Type B pancreatic cell (in vitro differentiated cells): ENCODE measurements around the gene TRAPPC10. TPM values are rescaled to one million over a fixed set of nuclear protein-coding genes. Genes with fewer than 3 reads are reported as not detected.

Source experiments
- DNase-seq: peaks from one replicate; pipeline ENCODE4 v3.0.0; 2021; ENCODE audit warnings: mixed read lengths; ENCODE audit not compliant: unreplicated experiment; ENCODE audit errors: extremely low spot score
- H3K27ac Mint-ChIP-seq: 2 replicates; pipeline ENCODE4 v1.8.0; 2021; ENCODE audit warnings: mild to moderate bottlenecking, mixed read lengths
- H3K27me3 Mint-ChIP-seq: 2 replicates; pipeline ENCODE4 v1.8.0; 2021; ENCODE audit warnings: mixed read lengths
- H3K36me3 Mint-ChIP-seq: 2 replicates; pipeline ENCODE4 v1.8.0; 2021; ENCODE audit warnings: mixed read lengths
- H3K4me1 Mint-ChIP-seq: one replicate; pipeline ENCODE4 v1.8.0; 2021; ENCODE audit warnings: mixed read lengths; ENCODE audit not compliant: unreplicated experiment
- H3K4me3 Mint-ChIP-seq: 2 replicates; pipeline ENCODE4 v1.8.0; 2021; ENCODE audit warnings: mild to moderate bottlenecking, mixed read lengths
- H3K9me3 Mint-ChIP-seq: 2 replicates; pipeline ENCODE4 v1.8.0; 2021; ENCODE audit warnings: mixed read lengths
- total RNA-seq: library from RNA; stranded (reverse); gene quantifications from 2 replicates; pipeline ENCODE4 v1.2.1, GENCODE V29; 2021; ENCODE audit warnings: low replicate concordance
- TF ChIP-seq, protein P1 (sequence below): fragments of 200-600 bp; sonication (generic); conservative IDR thresholded peaks from 2 replicates; pipeline ENCODE4 v1.5.0; 2021; ENCODE audit warnings: antibody characterized with exemption, mild to moderate bottlenecking

Gene TRAPPC10
- total RNA-seq, 1 donor from 2014 or later: 33.7 TPM

DNA sequence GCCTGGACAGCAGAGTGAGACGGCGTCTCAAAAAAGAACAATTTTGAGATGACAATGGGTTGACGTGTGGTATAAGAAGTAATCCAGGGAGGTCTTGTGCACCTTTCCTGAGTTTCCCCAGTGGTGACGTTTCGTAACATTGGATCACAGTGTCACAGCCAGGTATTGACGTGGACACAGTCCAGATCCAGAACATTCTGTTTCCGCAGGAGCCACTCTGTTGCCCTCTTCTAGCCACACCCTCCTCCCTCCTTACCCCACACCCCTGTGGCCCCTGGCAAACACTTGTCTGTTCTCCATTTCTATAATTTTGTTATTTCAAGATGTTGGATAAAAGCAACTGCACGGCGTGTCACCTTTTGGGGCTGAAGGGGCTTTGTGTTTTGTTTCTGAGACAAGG is 6.5 kb upstream of the TRAPPC10 start:
- no peaks in the 10 kb centered on the region for H3K9me3 Mint-ChIP-seq

DNA sequence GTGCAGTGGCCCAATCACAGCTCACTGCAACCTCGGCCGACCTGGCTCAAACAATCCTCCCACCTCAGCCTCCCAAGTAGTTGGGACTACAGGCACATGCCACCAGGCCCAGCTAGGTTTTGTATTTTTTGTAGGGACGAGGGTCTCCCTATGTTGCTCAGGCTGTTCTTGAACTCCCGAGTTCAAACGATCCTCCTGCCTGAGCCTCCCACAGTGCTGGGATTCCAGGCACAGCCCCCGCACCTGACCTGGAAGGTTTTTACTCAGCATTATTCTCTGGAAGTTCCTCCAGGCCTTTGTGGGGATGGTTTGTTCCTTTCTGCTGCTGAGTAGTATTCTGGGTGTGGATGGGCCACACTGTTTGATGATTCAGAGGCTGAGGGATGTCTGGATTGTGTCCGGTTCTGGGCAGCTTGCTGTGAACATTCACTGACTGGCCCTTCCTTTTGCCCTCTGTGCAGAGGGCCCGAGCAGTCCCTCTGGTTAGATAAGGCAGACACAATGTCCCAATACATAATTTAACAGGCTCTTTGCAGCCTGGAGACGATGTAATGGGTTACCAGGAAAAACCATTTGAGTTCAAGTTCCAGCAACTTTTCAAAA is 6.0 kb upstream of the TRAPPC10 start:
- no peaks in the 10 kb centered on the region for H3K9me3 Mint-ChIP-seq
- DNase-seq: no peak
- H3K27ac Mint-ChIP-seq: peak overlapping the region; percentile 6
- no peaks in the 10 kb centered on the region for H3K36me3 Mint-ChIP-seq
- no peaks in the 10 kb centered on the region for H3K27me3 Mint-ChIP-seq
- TF ChIP-seq, protein P1, sequence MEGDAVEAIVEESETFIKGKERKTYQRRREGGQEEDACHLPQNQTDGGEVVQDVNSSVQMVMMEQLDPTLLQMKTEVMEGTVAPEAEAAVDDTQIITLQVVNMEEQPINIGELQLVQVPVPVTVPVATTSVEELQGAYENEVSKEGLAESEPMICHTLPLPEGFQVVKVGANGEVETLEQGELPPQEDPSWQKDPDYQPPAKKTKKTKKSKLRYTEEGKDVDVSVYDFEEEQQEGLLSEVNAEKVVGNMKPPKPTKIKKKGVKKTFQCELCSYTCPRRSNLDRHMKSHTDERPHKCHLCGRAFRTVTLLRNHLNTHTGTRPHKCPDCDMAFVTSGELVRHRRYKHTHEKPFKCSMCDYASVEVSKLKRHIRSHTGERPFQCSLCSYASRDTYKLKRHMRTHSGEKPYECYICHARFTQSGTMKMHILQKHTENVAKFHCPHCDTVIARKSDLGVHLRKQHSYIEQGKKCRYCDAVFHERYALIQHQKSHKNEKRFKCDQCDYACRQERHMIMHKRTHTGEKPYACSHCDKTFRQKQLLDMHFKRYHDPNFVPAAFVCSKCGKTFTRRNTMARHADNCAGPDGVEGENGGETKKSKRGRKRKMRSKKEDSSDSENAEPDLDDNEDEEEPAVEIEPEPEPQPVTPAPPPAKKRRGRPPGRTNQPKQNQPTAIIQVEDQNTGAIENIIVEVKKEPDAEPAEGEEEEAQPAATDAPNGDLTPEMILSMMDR: no peak
- H3K4me1 Mint-ChIP-seq: peaks cover 10% of the 10 kb centered on the region
- H3K4me3 Mint-ChIP-seq: no peak overlapping the region

More for the DNA sequence above, 6.5 kb upstream of the TRAPPC10 start:
- H3K36me3 Mint-ChIP-seq: no peaks in the 10 kb centered on the region
- peaks cover 7% of the 10 kb centered on the region for H3K4me1 Mint-ChIP-seq
- H3K27me3 Mint-ChIP-seq: no peaks in the 10 kb centered on the region
- no peak overlapping the region for H3K4me3 Mint-ChIP-seq
- no peak overlapping the region for H3K27ac Mint-ChIP-seq
- TF ChIP-seq, protein P1: no peak
- no peak for DNase-seq

DNA sequence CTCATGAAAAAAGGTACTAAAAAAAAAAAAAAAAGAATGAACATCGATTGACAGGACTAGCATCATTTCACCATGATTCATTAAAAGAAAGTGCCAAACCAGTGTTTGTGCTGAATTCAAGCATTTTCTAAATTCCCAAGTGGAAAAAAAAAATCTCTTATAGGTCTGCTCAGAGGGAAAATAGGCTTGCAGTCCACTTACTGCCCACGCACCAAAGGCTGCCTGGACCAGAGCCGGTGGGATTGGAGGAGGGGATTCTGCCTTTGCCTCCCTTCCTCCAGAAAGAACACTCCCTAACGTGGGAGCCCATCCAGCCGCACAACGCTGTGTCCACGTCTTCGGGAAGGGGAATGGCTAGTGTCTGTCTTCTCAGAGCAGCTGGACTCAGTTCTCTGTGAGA is 5.5 kb upstream of the TRAPPC10 start:
- no peaks in the 10 kb centered on the region for H3K9me3 Mint-ChIP-seq
- peak overlapping the region; percentile 6 for H3K27ac Mint-ChIP-seq
- no peak for DNase-seq
- no peaks in the 10 kb centered on the region for H3K27me3 Mint-ChIP-seq
- peaks cover 13% of the 10 kb centered on the region for H3K4me1 Mint-ChIP-seq
- TF ChIP-seq, protein P1: no peak
- no peak overlapping the region for H3K4me3 Mint-ChIP-seq
- no peaks in the 10 kb centered on the region for H3K36me3 Mint-ChIP-seq

DNA sequence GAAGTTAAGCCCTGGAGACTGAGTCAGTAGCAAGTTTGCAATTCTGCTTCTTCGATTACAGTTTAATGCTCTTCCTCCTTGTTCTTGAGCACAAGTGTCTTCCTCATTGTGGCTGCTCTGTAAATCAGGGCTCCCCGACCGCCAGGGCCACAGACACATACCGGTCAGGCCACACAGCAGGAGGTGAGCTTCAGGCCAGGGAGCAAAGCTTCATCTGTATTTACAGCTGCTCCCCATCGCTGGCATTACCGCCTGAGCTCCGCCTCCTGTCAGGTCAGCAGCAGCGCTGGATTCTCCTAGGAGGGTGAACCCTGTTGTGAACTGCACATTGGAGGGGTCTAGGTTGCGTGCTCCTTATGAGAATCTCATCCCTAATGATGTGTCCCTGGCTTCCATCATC is 1.7 kb upstream of the TRAPPC10 start:
- Mint-ChIP-seq H3K4me3 (peak overlapping the region; percentile 70), H3K27me3 (no peaks in the 10 kb centered on the region), H3K36me3 (no peaks in the 10 kb centered on the region), H3K9me3 (no peaks in the 10 kb centered on the region), H3K4me1 (peaks cover 34% of the 10 kb centered on the region), H3K27ac (peak overlapping the region; percentile 78)
- TF ChIP-seq, protein P1: no peak
- no peak for DNase-seq

DNA sequence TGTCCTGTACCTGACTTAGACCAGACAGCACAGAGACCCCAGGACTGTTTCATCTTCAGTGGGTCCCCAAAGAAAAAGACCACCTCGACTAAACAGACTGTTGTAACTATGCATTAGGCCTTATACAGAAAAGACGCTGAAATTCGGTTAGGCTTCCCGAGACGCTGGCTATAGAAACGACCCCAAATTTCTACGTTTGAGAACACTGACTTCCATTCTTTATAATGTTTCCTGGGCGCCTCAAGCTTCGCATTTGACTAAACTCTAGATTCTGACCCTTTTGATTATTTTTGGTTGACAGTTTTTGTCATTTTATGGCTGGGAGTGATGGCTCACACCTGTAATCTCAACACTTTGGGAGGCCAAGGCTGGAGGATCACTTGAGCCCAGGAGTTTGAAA is 986 bp upstream of the TRAPPC10 start:
- no peak for DNase-seq
- Mint-ChIP-seq H3K36me3 (no peaks in the 10 kb centered on the region), H3K27ac (peak overlapping the region; percentile 90), H3K9me3 (no peaks in the 10 kb centered on the region), H3K27me3 (no peaks in the 10 kb centered on the region), H3K4me1 (peaks cover 39% of the 10 kb centered on the region), H3K4me3 (peak overlapping the region; percentile 92)
- TF ChIP-seq, protein P1: no peak
